ENCODE results near the gene HEATR5A. TPM values are rescaled to one million over a fixed set of nuclear protein-coding genes. Genes with fewer than 3 reads are reported as not detected.

HEATR5A gene
- total and polyA plus RNA-seq, 10 of the 15 experiments (the other 5 are each of a cell fraction or from before 2014, with no cell fraction given), result 5.1 to 37.1 (median 13.8) TPM

DNA sequence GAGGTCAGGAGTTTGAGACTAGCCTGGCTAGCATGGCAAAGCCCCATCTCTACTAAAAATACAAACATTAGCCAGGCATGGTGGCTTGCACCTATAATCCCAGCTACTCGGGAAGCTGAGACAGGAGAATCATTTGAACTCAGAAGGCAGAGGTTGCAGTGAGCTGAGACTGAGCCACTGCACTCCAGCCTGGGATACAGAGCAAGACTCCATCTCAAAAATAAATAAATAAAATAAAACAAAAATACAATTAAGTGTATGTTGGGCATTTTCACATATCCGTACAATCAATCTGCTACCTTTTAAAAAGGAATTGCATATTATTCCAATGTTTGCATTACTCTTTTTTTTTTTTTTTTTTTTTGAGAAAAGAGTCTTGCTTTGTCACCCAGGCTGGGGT, 165.1 kb downstream of the HEATR5A start:
- ChIA-PET SMC1A (ENCODE audit: uncharacterized antibody, unreplicated experiment) (no interaction called here), RAD21 (ENCODE audit: unreplicated experiment) (no interaction called here), CTCF (interaction anchor here (0.6 kb wide), 1 partner anchor 9 kb away, joined by 3 read pairs; no protein-coding TSS in a partner anchor), POLR2A (interaction anchor here (1.3 kb wide), 1 partner anchor 10 kb away, joined by 3 read pairs; no protein-coding TSS in a partner anchor)
- Histone ChIP-seq H3K79me2 (ENCODE audit: control insufficient read depth, insufficient read depth, low read length) (no peaks in the 10 kb centered on the region), H4K20me1 (ENCODE audit: control insufficient read depth, insufficient read depth) (no peaks in the 10 kb centered on the region), H3K9ac (ENCODE audit: control insufficient read depth, insufficient read depth, low read length) (no peak overlapping the region), H3K4me2 (ENCODE audit: control insufficient read depth, insufficient read depth) (no peak overlapping the region), H3K27me3 (replicated peaks in 1 of 2; ENCODE audit: control insufficient read depth in 2 of 2, insufficient read depth in 2 of 2, low read length in 1 of 2) (no peaks in the 10 kb centered on the region), H3K36me3 (ENCODE audit: control insufficient read depth in 2 of 2, insufficient read depth in 2 of 2, low read length in 1 of 2) (no peaks in the 10 kb centered on the region), H3K9me3 (replicated peaks; ENCODE audit: control insufficient read depth, insufficient read depth, low read length) (no peaks in the 10 kb centered on the region), H3K4me3 (no peak overlapping the region), H3K27ac (ENCODE audit: control insufficient read depth, insufficient read depth) (no peak overlapping the region), H3K4me1 (ENCODE audit: control insufficient read depth, insufficient read depth, low read length) (peaks cover 8% of the 10 kb centered on the region; the same call in 1 of the 2 replicates), H2AFZ (ENCODE audit: control insufficient read depth, low read depth, low read length) (no peak overlapping the region)
- intact Hi-C loops (cut with micrococcal nuclease; ENCODE audit: unreplicated experiment) (no loop called here), in situ Hi-C loops (cut with MboI) (no loop called here)
- DNase-seq (ENCODE audit: low read depth, low spot score), result no peak
- no peak for TF ChIP-seq ETV6 (conservative IDR thresholded peaks at IDR 0.05 in 1 of 2, IDR thresholded peaks at IDR 0.05 in 1 of 2; ENCODE audit: borderline replicate concordance in 1 of 2, low read depth in 1 of 2)
- TF ChIP-seq RELB (IDR thresholded peaks at IDR 0.05; ENCODE audit: low read depth), result no peak
- no peak for TF ChIP-seq USF2 (IDR thresholded peaks at IDR 0.05; ENCODE audit: borderline replicate concordance, low read depth, low read length)
- ATAC-seq, result no peak
- FAIRE-seq, result no peak
- BruUV-seq (replicated peaks), result no TSS peak
- 100% methylated on average over 2 of the region's 2 CpGs for WGBS (ENCODE audit: insufficient coverage, insufficient replicate concordance, low lambda C conversion rate, missing lambda C conversion rate)
